ENCODE measurements around the gene OSCP1. TPM values are rescaled to one million over a fixed set of nuclear protein-coding genes. Genes with fewer than 3 reads are reported as not detected.

OSCP1 gene
- total and polyA plus RNA-seq, 2 donors (not counting 3 experiments of a cell fraction or from before 2014, with no cell fraction given), result 4.6 to 8.3 TPM

GRCh38 chr1:36381405-36381804 is 68.8 kb downstream of the OSCP1 start:
- no peak for FAIRE-seq
- Histone ChIP-seq H2AFZ (ENCODE audit: low read depth, low read length) (no peak overlapping the region), H3K9ac (replicated peaks; ENCODE audit: extremely low read depth, insufficient read depth, low read length) (no peak overlapping the region), H3K4me1 (ENCODE audit: control insufficient read depth, extremely low read depth, insufficient read depth, low read length) (peaks cover 19% of the 10 kb centered on the region), H3K9me1 (replicated peaks; ENCODE audit: control insufficient read depth, extremely low read depth, insufficient read depth, low read length) (no peaks in the 10 kb centered on the region), H3K4me3 (replicated peaks in 1 of 3; ENCODE audit: insufficient read depth in 1 of 3, low read depth in 1 of 3, low read length in 3 of 3) (no peak overlapping the region), H3K9me3 (replicated peaks; ENCODE audit: control insufficient read depth, insufficient read depth, low read length) (no peaks in the 10 kb centered on the region), H3K27ac (ENCODE audit: insufficient read depth, low read depth, low read length) (no peak overlapping the region), H3K27me3 (ENCODE audit: control insufficient read depth in 2 of 2, insufficient read depth in 2 of 2, low read length in 2 of 2) (no peaks in the 10 kb centered on the region), H3K36me3 (ENCODE audit: control insufficient read depth in 2 of 2, extremely low read depth in 1 of 2, insufficient read depth in 2 of 2, low read length in 2 of 2) (no peaks in the 10 kb centered on the region), H4K20me1 (replicated peaks; ENCODE audit: control insufficient read depth, extremely low read depth, insufficient read depth, low read length) (no peaks in the 10 kb centered on the region), H3K79me2 (ENCODE audit: control insufficient read depth, insufficient read depth, low read length) (peaks cover 77% of the 10 kb centered on the region), H3K4me2 (ENCODE audit: insufficient read depth, low read length) (no peak overlapping the region)
- intact Hi-C loops (cut with micrococcal nuclease) (no loop called here), dilution Hi-C loops (cut with MboI; ENCODE audit: extremely low pct_ligation_motif_present, low sequenced_read_pairs) (no loop called here)
- BruUV-seq (replicated peaks), result no TSS peak
- ChIA-PET POLR2A (no interaction called here), CTCF (interaction anchor here (1.3 kb wide), 1 partner anchor 12 kb away, joined by 4 read pairs; no protein-coding TSS in a partner anchor)
- TF ChIP-seq GATA2 (IDR thresholded peaks at IDR 0.05; ENCODE audit: insufficient read depth, insufficient read length, low read depth, low read length) (no peak), FOS (IDR thresholded peaks at IDR 0.05; ENCODE audit: borderline replicate concordance, insufficient read depth, low read length) (no peak), EZH2 (IDR thresholded peaks at IDR 0.05; ENCODE audit: borderline replicate concordance, low read depth, low read length, severe bottlenecking) (no peak), JUN (IDR thresholded peaks at IDR 0.05; ENCODE audit: borderline replicate concordance, insufficient read depth, insufficient read length, low read depth) (no peak), POLR2A (IDR thresholded peaks at IDR 0.05; ENCODE audit: low read depth, low read length) (no peak), MYC (IDR thresholded peaks at IDR 0.05; ENCODE audit: low read depth, low read length) (no peak), MAX (IDR thresholded peaks at IDR 0.05; ENCODE audit: insufficient read depth, insufficient read length) (no peak), POLR2AphosphoS5 (IDR thresholded peaks at IDR 0.05; ENCODE audit: insufficient read depth, low read depth, low read length) (no peak)
- TF ChIP-seq, protein P1, sequence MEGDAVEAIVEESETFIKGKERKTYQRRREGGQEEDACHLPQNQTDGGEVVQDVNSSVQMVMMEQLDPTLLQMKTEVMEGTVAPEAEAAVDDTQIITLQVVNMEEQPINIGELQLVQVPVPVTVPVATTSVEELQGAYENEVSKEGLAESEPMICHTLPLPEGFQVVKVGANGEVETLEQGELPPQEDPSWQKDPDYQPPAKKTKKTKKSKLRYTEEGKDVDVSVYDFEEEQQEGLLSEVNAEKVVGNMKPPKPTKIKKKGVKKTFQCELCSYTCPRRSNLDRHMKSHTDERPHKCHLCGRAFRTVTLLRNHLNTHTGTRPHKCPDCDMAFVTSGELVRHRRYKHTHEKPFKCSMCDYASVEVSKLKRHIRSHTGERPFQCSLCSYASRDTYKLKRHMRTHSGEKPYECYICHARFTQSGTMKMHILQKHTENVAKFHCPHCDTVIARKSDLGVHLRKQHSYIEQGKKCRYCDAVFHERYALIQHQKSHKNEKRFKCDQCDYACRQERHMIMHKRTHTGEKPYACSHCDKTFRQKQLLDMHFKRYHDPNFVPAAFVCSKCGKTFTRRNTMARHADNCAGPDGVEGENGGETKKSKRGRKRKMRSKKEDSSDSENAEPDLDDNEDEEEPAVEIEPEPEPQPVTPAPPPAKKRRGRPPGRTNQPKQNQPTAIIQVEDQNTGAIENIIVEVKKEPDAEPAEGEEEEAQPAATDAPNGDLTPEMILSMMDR (IDR thresholded peaks at IDR 0.05; ENCODE audit: extremely low read depth in 1 of 2, insufficient read depth in 1 of 2, low read depth in 1 of 2, low read length in 2 of 2), result no peak
- no peak for DNase-seq (ENCODE audit: low read depth, low spot score)

Data from endothelial cell of umbilical vein (primary cell).